ENCODE results near the gene SYNE2. TPM values are rescaled to one million over a fixed set of nuclear protein-coding genes. Genes with fewer than 3 reads are reported as not detected.

Gene SYNE2
- total RNA-seq, 1 experiment from 2014 or later: 67.4 TPM

GRCh38 chr14:64098120-64098519 lies 245.3 kb downstream of the SYNE2 start:
- TF ChIP-seq CTCF (IDR thresholded peaks at IDR 0.05; ENCODE audit: unreplicated experiment): no peak
- POLR2A ChIA-PET: interaction anchor here (0.6 kb wide), 1 partner anchor 1493 kb away, joined by 3 read pairs; no protein-coding TSS in a partner anchor
- CTCF ChIA-PET: interaction anchor here (1.4 kb wide), 1 partner anchor 37 kb away, joined by 3 read pairs; no protein-coding TSS in a partner anchor

GRCh38 chr14:64107438-64107837 lies 254.6 kb downstream of the SYNE2 start:
- peak overlapping the region; percentile 98 for H3K27ac Mint-ChIP-seq (ENCODE audit: low read depth, unreplicated experiment)
- no TSS peak for BruUV-seq (replicated peaks)
- CTCF ChIA-PET: interaction anchor here (0.5 to 2.0 kb wide), 3 partner anchors 11 to 79 kb away, joined by 3 to 5 read pairs (median 5); no protein-coding TSS in a partner anchor
- no peak for DNase-seq (ENCODE audit: unreplicated experiment)
- no peak overlapping the region for H3K4me3 Mint-ChIP-seq (ENCODE audit: unreplicated experiment)
- peaks cover 35% of the 10 kb centered on the region for H3K4me1 Mint-ChIP-seq (ENCODE audit: insufficient read depth, unreplicated experiment)
- intact Hi-C loops (cut with micrococcal nuclease): no loop called here
- no peaks in the 10 kb centered on the region for H3K27me3 Mint-ChIP-seq (ENCODE audit: insufficient read depth, unreplicated experiment)
- POLR2A ChIA-PET: interaction anchor here (0.6 to 4.7 kb wide), 3 partner anchors 15 to 33 kb away, joined by 3 to 97 read pairs (median 3); no protein-coding TSS in a partner anchor
- TF ChIP-seq CTCF (IDR thresholded peaks at IDR 0.05; ENCODE audit: unreplicated experiment): no peak
- no peaks in the 10 kb centered on the region for H3K36me3 Mint-ChIP-seq (ENCODE audit: insufficient read depth, unreplicated experiment)
- H3K9me3 Mint-ChIP-seq (ENCODE audit: unreplicated experiment): no peaks in the 10 kb centered on the region

More at GRCh38 chr14:64098120-64098519, 245.3 kb downstream of the SYNE2 start:
- no peaks in the 10 kb centered on the region for H3K9me3 Mint-ChIP-seq (ENCODE audit: unreplicated experiment)
- no peaks in the 10 kb centered on the region for H3K27me3 Mint-ChIP-seq (ENCODE audit: insufficient read depth, unreplicated experiment)
- peaks cover 14% of the 10 kb centered on the region for H3K36me3 Mint-ChIP-seq (ENCODE audit: insufficient read depth, unreplicated experiment)
- no peaks in the 10 kb centered on the region for H3K4me1 Mint-ChIP-seq (ENCODE audit: insufficient read depth, unreplicated experiment)
- DNase-seq (ENCODE audit: unreplicated experiment): no peak
- no peak overlapping the region for H3K4me3 Mint-ChIP-seq (ENCODE audit: unreplicated experiment)
- H3K27ac Mint-ChIP-seq (ENCODE audit: low read depth, unreplicated experiment): no peak overlapping the region
- no TSS peak for BruUV-seq (replicated peaks)
- intact Hi-C loops (cut with micrococcal nuclease): no loop called here

- TF ChIP-seq CTCF (IDR thresholded peaks at IDR 0.05; ENCODE audit: unreplicated experiment): no peak
- no TSS peak for BruUV-seq (replicated peaks)
- intact Hi-C loops (cut with micrococcal nuclease): no loop called here
Observed at GRCh38 chr14:64109819-64110554, 257.2 kb downstream of the SYNE2 start.

GRCh38 chr14:64110802-64111201 lies 258.0 kb downstream of the SYNE2 start:
- peaks cover 19% of the 10 kb centered on the region for H3K36me3 Mint-ChIP-seq (ENCODE audit: insufficient read depth, unreplicated experiment)
- peaks cover 57% of the 10 kb centered on the region for H3K4me1 Mint-ChIP-seq (ENCODE audit: insufficient read depth, unreplicated experiment)
- CTCF ChIA-PET: interaction anchor here (1.2 kb wide), 1 partner anchor 313 kb away, joined by 3 read pairs; no protein-coding TSS in a partner anchor
- no TSS peak for BruUV-seq (replicated peaks)
- H3K27me3 Mint-ChIP-seq (ENCODE audit: insufficient read depth, unreplicated experiment): no peaks in the 10 kb centered on the region
- POLR2A ChIA-PET: interaction anchor here (0.8 to 4.7 kb wide), 9 partner anchors 9 to 391 kb away, joined by 3 to 97 read pairs (median 5); no protein-coding TSS in a partner anchor
- no peaks in the 10 kb centered on the region for H3K9me3 Mint-ChIP-seq (ENCODE audit: unreplicated experiment)
- peak overlapping the region; percentile 98 for H3K27ac Mint-ChIP-seq (ENCODE audit: low read depth, unreplicated experiment)
- H3K4me3 Mint-ChIP-seq (ENCODE audit: unreplicated experiment): peak overlapping the region; percentile 33
- TF ChIP-seq CTCF (IDR thresholded peaks at IDR 0.05; ENCODE audit: unreplicated experiment): no peak
- DNase-seq (ENCODE audit: unreplicated experiment): peak; percentile 66
- intact Hi-C loops (cut with micrococcal nuclease): no loop called here

More at GRCh38 chr14:64109819-64110554, 257.2 kb downstream of the SYNE2 start:
- Mint-ChIP-seq H3K4me3 (ENCODE audit: unreplicated experiment) (peak overlapping the region; percentile 7), H3K4me1 (ENCODE audit: insufficient read depth, unreplicated experiment) (peaks cover 53% of the 10 kb centered on the region), H3K27me3 (ENCODE audit: insufficient read depth, unreplicated experiment) (no peaks in the 10 kb centered on the region), H3K9me3 (ENCODE audit: unreplicated experiment) (no peaks in the 10 kb centered on the region), H3K27ac (ENCODE audit: low read depth, unreplicated experiment) (peak overlapping the region; percentile 98), H3K36me3 (ENCODE audit: insufficient read depth, unreplicated experiment) (peaks cover 17% of the 10 kb centered on the region)
- DNase-seq (ENCODE audit: unreplicated experiment): peak; percentile 47
- POLR2A ChIA-PET: interaction anchor here (0.7 to 4.7 kb wide), 16 partner anchors 8 to 392 kb away, joined by 3 to 97 read pairs (median 5); no protein-coding TSS in a partner anchor
- CTCF ChIA-PET: interaction anchor here (0.6 to 1.2 kb wide), 4 partner anchors 13 to 330 kb away, joined by 3 read pairs; no protein-coding TSS in a partner anchor

All from MCF 10A (cell line).